Inflammatory macrophage treated with lipopolysaccharide for 4 hours (primary cell): ENCODE results near the gene PDCD4.
A peak's percentile ranks its signal among the peaks of the same experiment; 100 is the strongest.

Experiments used
- DNase-seq: peaks from one replicate; pipeline ENCODE4 v3.0.0-alpha.2; 2020

The PDCD4 gene

DNA sequence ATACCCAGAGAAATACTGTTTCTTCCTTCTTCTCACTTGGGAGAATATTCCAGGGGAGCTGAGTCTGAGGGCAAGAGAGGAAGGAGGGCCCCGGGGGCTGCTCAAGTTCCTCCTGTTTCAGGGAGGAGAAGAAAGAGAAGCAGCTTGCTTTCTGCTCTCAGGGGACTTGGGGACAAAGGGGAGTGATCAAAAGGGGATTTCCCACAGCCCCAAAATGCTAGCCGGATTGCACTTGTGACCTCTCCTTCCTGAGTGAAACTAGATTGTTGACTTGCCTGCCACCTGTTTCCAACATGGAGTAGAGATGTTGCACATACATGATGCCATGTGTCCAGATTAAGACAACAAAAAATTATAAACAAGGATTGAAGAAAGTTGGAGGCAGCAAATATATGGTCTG, 28.7 kb upstream of the PDCD4 start:
- DNase-seq, result peak; percentile 64

- DNase-seq, result no peak
Measured at GRCh38 chr10:110843796-110844616, 27.7 kb upstream of the PDCD4 start.

DNA sequence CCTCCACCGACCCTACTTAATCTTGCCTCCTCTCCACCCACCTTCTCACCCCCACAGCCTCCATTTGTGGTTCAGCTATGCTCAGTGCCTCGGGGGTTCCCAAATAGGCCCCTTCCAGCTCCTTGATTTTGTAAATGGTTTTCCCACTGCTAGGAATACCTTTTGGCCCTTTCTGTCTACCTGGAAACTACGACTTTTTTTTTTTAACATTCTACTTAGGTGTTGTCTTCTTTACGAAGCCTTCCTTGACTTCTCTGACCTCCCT, 27.2 kb upstream of the PDCD4 start:
- no peak for DNase-seq

DNA sequence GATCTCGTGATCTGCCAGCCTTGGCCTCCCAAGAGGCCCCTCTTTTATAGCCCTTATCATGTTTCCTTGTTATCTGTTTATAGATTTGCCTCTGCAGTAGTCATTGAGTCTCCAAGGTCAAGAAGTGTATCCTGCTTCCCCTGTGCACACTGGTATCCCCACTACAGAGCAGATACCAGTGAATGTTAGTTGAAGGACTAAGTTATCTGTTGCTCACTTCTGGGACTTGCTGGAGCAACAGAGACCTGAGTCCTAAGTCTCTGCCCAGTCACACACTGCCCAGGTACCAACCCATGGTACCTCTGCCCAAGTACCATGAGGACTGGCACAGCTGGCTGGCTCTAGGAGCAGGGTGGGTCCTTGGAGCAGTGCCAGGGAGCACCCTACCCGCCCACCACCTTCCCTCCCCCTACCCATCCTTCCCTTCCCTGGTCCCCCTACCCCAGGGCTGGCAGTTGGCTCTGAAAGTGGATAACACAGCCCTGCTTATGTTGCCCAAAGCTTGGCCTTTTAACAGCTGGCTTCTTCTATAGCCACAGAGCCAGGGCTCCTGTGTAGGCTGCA, 26.5 kb upstream of the PDCD4 start:
- DNase-seq, result no peak

- no peak for DNase-seq
Measured at GRCh38 chr10:110845756-110846620, 25.7 kb upstream of the PDCD4 start.

DNA sequence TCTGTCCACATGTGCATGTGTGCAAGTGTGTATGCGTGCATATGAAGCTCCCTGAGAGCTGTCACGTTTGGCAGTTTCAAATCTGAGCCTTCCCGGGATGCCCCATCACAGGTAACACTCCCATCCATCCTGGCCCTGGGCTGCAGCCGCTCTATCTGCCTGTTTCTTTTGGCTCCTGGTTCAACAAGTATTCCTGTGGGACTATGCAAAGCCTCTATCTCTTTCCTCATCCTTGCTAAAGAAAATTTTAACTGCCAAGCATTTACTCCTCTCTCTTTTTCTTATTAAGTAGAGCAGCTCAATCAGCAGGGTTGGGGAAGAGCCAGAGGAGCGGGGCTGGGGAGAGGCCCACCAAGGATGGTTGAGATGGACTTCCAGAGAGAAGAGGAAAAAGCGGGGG, 24.4 kb upstream of the PDCD4 start:
- no peak for DNase-seq

- DNase-seq, result no peak
Measured at GRCh38 chr10:110848106-110848505, 23.6 kb upstream of the PDCD4 start.

DNA sequence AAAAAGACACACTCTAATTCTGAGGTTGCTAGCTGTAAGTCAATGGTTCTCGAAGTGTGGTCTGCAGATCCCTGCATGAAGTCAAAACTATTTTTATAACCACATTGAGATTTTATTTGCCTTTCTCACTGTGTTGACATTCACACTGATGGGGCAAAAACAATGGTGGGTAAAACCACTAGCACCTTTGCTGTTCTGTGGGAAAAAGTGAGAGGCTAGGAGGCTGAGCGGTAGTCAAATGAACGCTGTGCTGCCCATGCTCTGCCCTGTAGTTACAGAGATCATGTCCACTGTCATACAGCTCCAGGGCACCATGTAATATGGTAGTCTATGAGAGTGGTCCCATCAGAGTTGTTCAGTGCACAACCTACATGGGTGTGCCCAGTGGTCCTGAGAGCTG, 21.6 kb upstream of the PDCD4 start:
- DNase-seq, result no peak

DNA sequence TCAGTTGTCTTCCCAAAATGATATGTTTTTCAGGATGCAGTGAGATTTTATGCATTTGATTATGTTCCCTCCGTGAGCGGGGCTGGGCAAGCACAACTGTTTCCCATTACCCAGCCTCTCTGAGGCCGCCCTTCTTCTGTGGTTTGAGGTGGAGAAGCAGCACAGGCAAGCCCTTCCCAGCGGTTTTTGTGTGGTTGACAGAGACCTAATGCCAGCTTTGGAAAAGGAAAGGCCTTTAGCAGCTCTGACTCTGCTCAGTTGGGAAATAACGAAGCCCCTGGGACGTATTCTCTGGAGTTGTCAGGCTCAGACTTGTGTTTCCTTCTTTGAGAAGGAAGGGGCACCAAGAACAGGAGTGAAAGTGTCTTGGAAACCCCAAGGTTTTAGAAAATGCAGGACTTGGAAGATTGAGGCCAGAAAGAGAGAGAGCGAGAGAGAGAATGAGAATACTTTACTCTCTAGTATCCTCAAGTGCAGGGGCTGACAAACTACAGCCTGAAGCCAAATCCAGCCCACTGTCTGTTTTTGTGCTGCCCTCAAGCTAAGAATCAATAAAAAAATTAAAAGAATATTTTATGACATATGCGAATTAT, 20.6 kb upstream of the PDCD4 start:
- DNase-seq, result peak; percentile 21

DNA sequence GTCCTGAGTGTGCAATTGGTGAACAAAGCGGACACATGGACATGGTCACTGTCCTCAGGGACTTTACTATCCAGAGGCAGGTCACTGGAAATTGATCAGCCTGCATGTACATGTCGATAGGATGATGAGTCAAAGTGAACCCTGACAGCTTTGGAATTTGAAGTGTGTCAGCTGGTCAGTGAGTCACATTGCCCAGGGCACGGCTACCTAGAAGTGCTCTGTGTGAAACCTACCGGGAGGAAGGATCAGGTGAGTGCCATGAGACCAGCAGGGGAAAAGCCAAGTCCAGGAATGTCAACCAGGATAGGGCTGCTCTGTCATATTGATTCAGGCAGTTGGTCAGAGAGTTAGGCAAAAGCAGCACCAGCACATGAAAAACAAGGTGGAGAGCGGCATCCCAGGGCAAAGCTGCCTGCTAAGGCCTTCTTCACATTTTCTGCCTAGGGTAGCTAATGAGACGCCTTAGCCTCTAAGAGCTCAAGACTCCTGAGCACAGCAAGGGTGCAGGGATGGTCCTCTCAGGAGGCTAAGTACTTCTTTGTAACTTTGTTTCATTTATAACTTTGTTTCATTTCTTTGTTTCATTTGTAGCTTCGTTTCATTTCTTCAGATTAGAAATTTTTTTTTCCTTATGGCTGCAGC, 19.4 kb upstream of the PDCD4 start:
- DNase-seq, result peak; percentile 13

DNA sequence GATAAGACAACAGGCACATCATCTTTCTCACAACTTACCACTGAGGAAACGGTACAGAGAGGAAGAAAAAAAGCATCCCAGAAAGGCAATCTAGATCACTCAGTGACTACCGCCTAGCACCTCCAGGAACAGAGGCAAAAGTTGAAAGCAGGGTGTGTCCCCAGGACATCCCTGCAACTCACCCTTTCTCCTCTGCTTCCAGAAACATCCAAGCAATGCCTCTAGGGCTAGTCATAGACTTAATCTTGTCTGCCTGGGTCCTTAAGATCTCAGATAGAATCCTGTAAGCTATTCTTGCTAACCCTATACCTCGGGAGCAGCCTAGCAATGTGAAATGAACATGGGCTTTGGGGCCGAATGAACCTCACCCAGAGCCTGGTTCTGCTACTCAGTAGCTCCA, 18.8 kb upstream of the PDCD4 start:
- no peak for DNase-seq

DNA sequence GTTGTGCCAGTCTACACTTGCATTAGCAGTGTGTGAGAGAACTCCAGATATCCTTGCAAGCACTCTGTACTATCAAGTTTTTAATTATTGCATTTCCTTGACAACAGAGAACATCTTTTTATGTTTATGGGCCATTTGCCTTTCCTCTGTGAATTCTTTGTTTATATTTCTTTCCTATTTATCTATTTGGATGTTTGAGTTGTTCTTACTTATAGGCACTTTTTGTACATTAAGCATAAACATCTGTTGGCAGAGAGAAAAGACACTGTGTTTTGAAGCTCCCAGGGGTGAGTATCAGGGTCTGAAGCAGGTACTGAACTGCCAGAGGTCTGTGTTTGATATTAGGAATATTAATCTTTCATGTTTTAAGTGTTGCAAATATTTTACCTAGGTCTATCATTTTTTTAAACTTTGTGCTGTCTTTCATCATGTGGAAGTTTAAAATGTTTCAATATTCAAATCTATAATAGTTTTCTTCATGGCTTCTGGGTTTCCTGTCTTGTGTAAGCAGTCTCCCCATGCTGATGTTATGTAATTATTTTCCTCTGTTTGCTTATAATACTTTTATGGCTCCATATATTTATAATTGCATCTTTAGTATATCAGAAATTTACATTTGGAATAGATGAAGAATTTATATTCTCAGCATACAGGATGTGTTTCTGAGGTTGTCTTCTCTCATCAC, 17.7 kb upstream of the PDCD4 start:
- peak; percentile 42 for DNase-seq

GRCh38 chr10:110857265-110858171, 14.2 kb upstream of the PDCD4 start:
- DNase-seq, result peak; percentile 74

DNA sequence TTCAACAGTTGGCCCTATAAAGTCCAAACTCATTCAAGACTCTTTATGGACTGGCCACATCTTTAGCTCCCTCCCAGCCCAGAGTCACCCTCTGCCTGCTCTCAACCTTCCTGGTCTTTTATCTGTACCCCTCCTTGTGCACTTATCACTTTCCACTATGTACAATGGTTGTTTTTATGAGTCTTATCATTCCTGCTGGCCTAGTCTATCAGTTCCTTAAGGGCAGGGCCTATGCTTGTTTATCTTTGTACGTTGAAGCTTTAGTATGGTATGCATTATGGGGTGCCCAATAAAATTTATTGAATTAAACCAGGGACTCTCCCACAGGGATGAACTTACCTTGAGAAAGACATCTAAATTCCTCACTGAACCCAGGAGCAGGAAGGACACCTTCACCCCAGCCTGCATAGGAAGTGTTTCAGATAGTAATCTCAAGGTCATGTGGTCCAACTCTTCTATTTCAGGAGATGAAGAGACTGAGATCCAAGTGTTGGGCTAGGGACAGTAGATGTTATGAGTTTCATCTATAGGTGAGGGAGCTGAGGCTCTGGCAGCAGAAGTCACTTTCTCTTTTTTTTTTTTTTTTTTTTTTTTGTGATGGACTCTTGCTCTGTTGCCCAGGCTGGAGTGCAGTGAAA, 13.3 kb upstream of the PDCD4 start:
- DNase-seq, result no peak

GRCh38 chr10:110859206-110859972, 12.3 kb upstream of the PDCD4 start:
- peak; percentile 70 for DNase-seq

- peak; percentile 89 for DNase-seq
Measured at GRCh38 chr10:110859973-110860376, 11.8 kb upstream of the PDCD4 start.

GRCh38 chr10:110860576-110861241, 11.0 kb upstream of the PDCD4 start:
- DNase-seq, result no peak

DNA sequence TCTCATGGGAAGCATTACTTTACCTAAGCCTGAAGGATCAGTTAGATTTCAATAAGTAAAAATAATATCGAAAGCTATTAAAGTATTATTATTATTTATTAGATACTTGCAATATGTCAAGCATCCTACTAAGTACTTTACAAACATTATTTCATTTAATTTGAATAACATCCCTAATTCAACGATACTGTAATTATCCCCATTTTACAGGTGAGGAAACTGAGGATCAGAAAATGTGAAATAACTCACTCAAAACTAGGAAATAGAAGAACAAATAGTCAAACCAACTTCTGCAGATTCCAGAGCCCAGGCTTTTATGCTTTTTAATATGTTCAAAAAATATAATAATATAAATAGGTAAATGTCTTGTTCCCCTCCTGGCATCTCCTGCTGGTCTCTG, 10.3 kb upstream of the PDCD4 start:
- no peak for DNase-seq

GRCh38 chr10:110861930-110862649, 9.6 kb upstream of the PDCD4 start:
- peak; percentile 96 for DNase-seq
